ENCODE results near the gene QRICH1. TPM values are rescaled to one million over a fixed set of nuclear protein-coding genes. Genes with fewer than 3 reads are reported as not detected.
A peak's percentile ranks its signal among the peaks of the same experiment; 100 is the strongest.

The QRICH1 gene
- total RNA-seq, 1 experiment from 2014 or later = 151 TPM

DNA sequence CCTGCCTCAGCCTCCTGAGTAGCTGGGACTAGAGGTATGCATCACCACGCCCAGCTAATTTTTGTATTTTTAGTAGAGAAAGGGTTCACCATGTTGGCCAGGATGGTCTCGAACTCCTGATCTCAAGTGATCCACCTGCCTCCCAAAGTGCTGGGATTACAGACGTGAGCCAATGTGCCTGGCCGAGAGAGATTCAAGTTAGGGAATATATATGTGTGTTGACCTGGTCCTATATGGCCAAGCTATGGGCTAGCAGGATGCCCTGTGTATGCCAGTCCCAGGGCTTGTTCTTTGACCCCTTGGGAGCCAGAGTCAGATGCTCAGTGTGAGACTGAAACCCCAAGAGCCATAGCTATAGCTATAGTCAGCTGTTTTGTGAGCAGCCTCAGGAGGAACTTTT is 70.1 kb downstream of the QRICH1 start:
- H3K9me3 Mint-ChIP-seq = no peaks in the 10 kb centered on the region
- no peak overlapping the region for H2BK12ac ChIP-seq (ENCODE audit: insufficient read length, low read depth, low read length)
- no peak overlapping the region for H2BK5ac ChIP-seq (ENCODE audit: insufficient read length, low read length)
- H3K79me2 ChIP-seq (ENCODE audit: insufficient read depth, low read length) = no peaks in the 10 kb centered on the region
- H4K5ac ChIP-seq (ENCODE audit: insufficient read length, low read depth, low read length) = no peak overlapping the region
- H3K9ac ChIP-seq (ENCODE audit: extremely low read depth, insufficient read length, low read length) = no peak overlapping the region
- no peak overlapping the region for H3K56ac ChIP-seq (ENCODE audit: insufficient read length, low read depth, low read length)
- no peaks in the 10 kb centered on the region for H3K27me3 ChIP-seq (ENCODE audit: insufficient read depth, low read length)
- H3K79me1 ChIP-seq (ENCODE audit: insufficient read depth, low read depth, low read length, poor library complexity, severe bottlenecking) = no peaks in the 10 kb centered on the region
- no peak overlapping the region for H3T11ph ChIP-seq (ENCODE audit: low read length)
- H3K23me2 ChIP-seq (ENCODE audit: insufficient read length, low read depth, low read length, poor library complexity, severe bottlenecking) = peaks cover 19% of the 10 kb centered on the region
- H2AK5ac ChIP-seq (ENCODE audit: insufficient read length, low read length) = no peak overlapping the region
- no peak overlapping the region for H3K23ac ChIP-seq (ENCODE audit: insufficient read length, low read depth, low read length)
- H3K4me2 ChIP-seq (ENCODE audit: insufficient read depth, insufficient read length, low read length) = no peak overlapping the region
- peak overlapping the region in 1 of 3 experiments; percentile 44; a peak in 2 of 7 replicates for H3K27ac Mint-ChIP-seq
- DNase-seq = no peak
- no peak overlapping the region for H3K18ac ChIP-seq (ENCODE audit: insufficient read length, low read depth, low read length)
- no peak overlapping the region for H2AFZ ChIP-seq (ENCODE audit: low read length)
- TF ChIP-seq, protein P1, sequence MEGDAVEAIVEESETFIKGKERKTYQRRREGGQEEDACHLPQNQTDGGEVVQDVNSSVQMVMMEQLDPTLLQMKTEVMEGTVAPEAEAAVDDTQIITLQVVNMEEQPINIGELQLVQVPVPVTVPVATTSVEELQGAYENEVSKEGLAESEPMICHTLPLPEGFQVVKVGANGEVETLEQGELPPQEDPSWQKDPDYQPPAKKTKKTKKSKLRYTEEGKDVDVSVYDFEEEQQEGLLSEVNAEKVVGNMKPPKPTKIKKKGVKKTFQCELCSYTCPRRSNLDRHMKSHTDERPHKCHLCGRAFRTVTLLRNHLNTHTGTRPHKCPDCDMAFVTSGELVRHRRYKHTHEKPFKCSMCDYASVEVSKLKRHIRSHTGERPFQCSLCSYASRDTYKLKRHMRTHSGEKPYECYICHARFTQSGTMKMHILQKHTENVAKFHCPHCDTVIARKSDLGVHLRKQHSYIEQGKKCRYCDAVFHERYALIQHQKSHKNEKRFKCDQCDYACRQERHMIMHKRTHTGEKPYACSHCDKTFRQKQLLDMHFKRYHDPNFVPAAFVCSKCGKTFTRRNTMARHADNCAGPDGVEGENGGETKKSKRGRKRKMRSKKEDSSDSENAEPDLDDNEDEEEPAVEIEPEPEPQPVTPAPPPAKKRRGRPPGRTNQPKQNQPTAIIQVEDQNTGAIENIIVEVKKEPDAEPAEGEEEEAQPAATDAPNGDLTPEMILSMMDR (conservative IDR thresholded peaks at IDR 0.05) = no peak
- no peaks in the 10 kb centered on the region; the same call in 1 of the 2 replicates for H3K27me3 Mint-ChIP-seq (ENCODE audit: low read depth)
- no peak overlapping the region for H2BK120ac ChIP-seq (ENCODE audit: low read depth, low read length, poor library complexity, severe bottlenecking)
- WGBS (ENCODE audit: extremely low coverage, insufficient read length, low lambda C conversion rate) = no CpG with 5 or more reads among the region's 4 CpGs
- peaks cover 52 to 62% (median 62%) of the 10 kb centered on the region in 3 experiments for H3K36me3 Mint-ChIP-seq (ENCODE audit: insufficient read depth in 1 of 3, low read depth in 3 of 3)
- H3K27ac ChIP-seq (ENCODE audit: insufficient read length, low read depth, low read length) = no peak overlapping the region
- H3K4me1 ChIP-seq (ENCODE audit: insufficient read depth, low read length) = no peaks in the 10 kb centered on the region
- H3K4me1 Mint-ChIP-seq = peaks cover 28 to 36% of the 10 kb centered on the region in 2 experiments
- H4K8ac ChIP-seq (replicated peaks; ENCODE audit: insufficient read length, low read depth, low read length) = no peak overlapping the region
- H2BK15ac ChIP-seq (ENCODE audit: low read depth, low read length) = no peak overlapping the region
- no peak overlapping the region for H2BK20ac ChIP-seq (ENCODE audit: low read depth, low read length, poor library complexity, severe bottlenecking)
- H4K20me1 ChIP-seq (ENCODE audit: control insufficient read depth, insufficient read depth, insufficient read length) = peaks cover 7% of the 10 kb centered on the region
- H3K14ac ChIP-seq (ENCODE audit: insufficient read depth, low read length) = no peak overlapping the region
- no peak overlapping the region for H4K91ac ChIP-seq (ENCODE audit: insufficient read length, low read depth, low read length)
- no peak overlapping the region for H3K4ac ChIP-seq (ENCODE audit: low read depth, low read length)
- H3K4me3 Mint-ChIP-seq = peak overlapping the region; percentile 91 to 95
- no peaks in the 10 kb centered on the region for H3K9me3 ChIP-seq (ENCODE audit: control insufficient read depth, low read depth, low read length)
